ENCODE results near the gene GPX2. TPM values are rescaled to one million over a fixed set of nuclear protein-coding genes. Genes with fewer than 3 reads are reported as not detected.

The GPX2 gene
- total RNA-seq, 2 donors from 2014 or later, result 5.0 TPM; not detected in 1

- ATAC-seq (ENCODE audit: insufficient number of reproducible peaks, low FRiP score, low read depth) (no peak), DNase-seq (ENCODE audit: low spot score) (no peak)
- TF ChIP-seq, protein P1, sequence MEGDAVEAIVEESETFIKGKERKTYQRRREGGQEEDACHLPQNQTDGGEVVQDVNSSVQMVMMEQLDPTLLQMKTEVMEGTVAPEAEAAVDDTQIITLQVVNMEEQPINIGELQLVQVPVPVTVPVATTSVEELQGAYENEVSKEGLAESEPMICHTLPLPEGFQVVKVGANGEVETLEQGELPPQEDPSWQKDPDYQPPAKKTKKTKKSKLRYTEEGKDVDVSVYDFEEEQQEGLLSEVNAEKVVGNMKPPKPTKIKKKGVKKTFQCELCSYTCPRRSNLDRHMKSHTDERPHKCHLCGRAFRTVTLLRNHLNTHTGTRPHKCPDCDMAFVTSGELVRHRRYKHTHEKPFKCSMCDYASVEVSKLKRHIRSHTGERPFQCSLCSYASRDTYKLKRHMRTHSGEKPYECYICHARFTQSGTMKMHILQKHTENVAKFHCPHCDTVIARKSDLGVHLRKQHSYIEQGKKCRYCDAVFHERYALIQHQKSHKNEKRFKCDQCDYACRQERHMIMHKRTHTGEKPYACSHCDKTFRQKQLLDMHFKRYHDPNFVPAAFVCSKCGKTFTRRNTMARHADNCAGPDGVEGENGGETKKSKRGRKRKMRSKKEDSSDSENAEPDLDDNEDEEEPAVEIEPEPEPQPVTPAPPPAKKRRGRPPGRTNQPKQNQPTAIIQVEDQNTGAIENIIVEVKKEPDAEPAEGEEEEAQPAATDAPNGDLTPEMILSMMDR (IDR thresholded peaks at IDR 0.05), result no peak
- Histone ChIP-seq H3K27ac (peak overlapping the region; percentile 66), H3K36me3 (peaks cover 9% of the 10 kb centered on the region), H3K9me3 (no peaks in the 10 kb centered on the region), H3K4me1 (ENCODE audit: control insufficient read depth in 1 of 2, low read depth in 2 of 2) (peaks cover 28 to 46% of the 10 kb centered on the region in 2 donors), H3K4me3 (no peak overlapping the region), H3K27me3 (replicated peaks; ENCODE audit: insufficient read depth) (no peaks in the 10 kb centered on the region)
Measured at GRCh38 chr14:64928239-64929013, 14.1 kb downstream of the GPX2 start.

GRCh38 chr14:64927031-64927430, 15.5 kb downstream of the GPX2 start:
- no peak overlapping the region for H3K4me3 ChIP-seq
- no peak overlapping the region for H3K27ac ChIP-seq
- TF ChIP-seq, protein P1 (IDR thresholded peaks at IDR 0.05), result no peak
- H3K36me3 ChIP-seq, result peaks cover 9% of the 10 kb centered on the region
- DNase-seq (ENCODE audit: low spot score) (no peak), ATAC-seq (ENCODE audit: insufficient number of reproducible peaks, low FRiP score, low read depth) (no peak)
- peaks cover 28 to 42% of the 10 kb centered on the region in 2 donors for H3K4me1 ChIP-seq (ENCODE audit: control insufficient read depth in 1 of 2, low read depth in 2 of 2)
- H3K9me3 ChIP-seq, result no peaks in the 10 kb centered on the region
- H3K27me3 ChIP-seq (replicated peaks; ENCODE audit: insufficient read depth), result no peaks in the 10 kb centered on the region

DNA sequence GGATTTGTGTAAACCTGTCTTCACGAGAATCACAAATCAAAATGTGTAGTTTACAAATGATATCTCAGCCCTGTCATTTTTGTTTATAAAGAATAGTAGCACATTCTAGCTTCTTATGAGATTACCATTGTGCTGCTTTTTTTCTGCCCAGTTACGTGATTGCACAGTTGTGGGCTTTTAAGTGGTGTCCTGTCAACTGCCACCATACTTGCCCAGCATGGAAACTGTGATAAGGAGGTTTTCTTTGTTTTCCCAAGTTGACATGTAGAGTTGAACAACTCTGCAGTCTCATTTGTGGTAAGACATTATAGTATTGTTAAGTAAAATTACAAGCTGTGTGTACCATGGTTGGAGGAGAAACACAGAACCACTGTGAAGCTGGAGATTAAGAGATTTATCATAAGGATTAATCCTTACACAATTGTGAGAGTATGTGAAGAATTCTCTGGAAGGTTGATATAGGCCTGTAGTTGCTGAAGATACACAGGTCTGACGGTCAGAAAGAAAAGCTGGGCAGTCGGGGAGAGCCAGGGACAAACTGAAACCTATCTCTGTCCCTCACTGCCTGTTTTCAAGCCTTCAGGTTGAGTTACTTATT, 16.0 kb downstream of the GPX2 start:
- Histone ChIP-seq H3K36me3 (peaks cover 9% of the 10 kb centered on the region), H3K27me3 (replicated peaks; ENCODE audit: insufficient read depth) (no peaks in the 10 kb centered on the region), H3K9me3 (no peaks in the 10 kb centered on the region), H3K4me1 (ENCODE audit: control insufficient read depth in 1 of 2, low read depth in 2 of 2) (peaks cover 23 to 39% of the 10 kb centered on the region in 2 donors), H3K27ac (no peak overlapping the region), H3K4me3 (no peak overlapping the region)
- no peak for ATAC-seq (ENCODE audit: insufficient number of reproducible peaks, low FRiP score, low read depth)
- TF ChIP-seq, protein P1 (IDR thresholded peaks at IDR 0.05), result no peak
- DNase-seq (ENCODE audit: low spot score), result no peak

GRCh38 chr14:64923015-64923414, 19.5 kb downstream of the GPX2 start:
- Histone ChIP-seq H3K36me3 (peaks cover 9% of the 10 kb centered on the region), H3K9me3 (no peaks in the 10 kb centered on the region), H3K4me1 (ENCODE audit: control insufficient read depth in 1 of 2, low read depth in 2 of 2) (peaks cover 15 to 44% of the 10 kb centered on the region in 2 donors), H3K4me3 (no peak overlapping the region), H3K27me3 (replicated peaks; ENCODE audit: insufficient read depth) (no peaks in the 10 kb centered on the region), H3K27ac (no peak overlapping the region)
- ATAC-seq (ENCODE audit: insufficient number of reproducible peaks, low FRiP score, low read depth) (no peak), DNase-seq (ENCODE audit: low spot score) (no peak)
- TF ChIP-seq, protein P1 (IDR thresholded peaks at IDR 0.05), result no peak

GRCh38 chr14:64920465-64920864, 22.1 kb downstream of the GPX2 start:
- Histone ChIP-seq H3K36me3 (peaks cover 7% of the 10 kb centered on the region), H3K9me3 (no peaks in the 10 kb centered on the region), H3K27me3 (replicated peaks; ENCODE audit: insufficient read depth) (no peaks in the 10 kb centered on the region), H3K4me1 (ENCODE audit: control insufficient read depth in 1 of 2, low read depth in 2 of 2) (peaks cover 20 to 59% of the 10 kb centered on the region in 2 donors), H3K27ac (peak overlapping the region; percentile 54 to 66), H3K4me3 (no peak overlapping the region)
- ATAC-seq (ENCODE audit: insufficient number of reproducible peaks, low FRiP score, low read depth) (no peak), DNase-seq (ENCODE audit: low spot score) (no peak)
- TF ChIP-seq, protein P1 (IDR thresholded peaks at IDR 0.05), result no peak
